ENCODE data around the gene TMPRSS9. TPM values are rescaled to one million over a fixed set of nuclear protein-coding genes. Genes with fewer than 3 reads are reported as not detected.
"Not testable (repeated sequence)": the region's sequence is repeated elsewhere in the genome, so short reads cannot be mapped to it uniquely, and the experiment has no call there.

Gene TMPRSS9
- polyA plus RNA-seq, 1 experiment: not detected

DNA sequence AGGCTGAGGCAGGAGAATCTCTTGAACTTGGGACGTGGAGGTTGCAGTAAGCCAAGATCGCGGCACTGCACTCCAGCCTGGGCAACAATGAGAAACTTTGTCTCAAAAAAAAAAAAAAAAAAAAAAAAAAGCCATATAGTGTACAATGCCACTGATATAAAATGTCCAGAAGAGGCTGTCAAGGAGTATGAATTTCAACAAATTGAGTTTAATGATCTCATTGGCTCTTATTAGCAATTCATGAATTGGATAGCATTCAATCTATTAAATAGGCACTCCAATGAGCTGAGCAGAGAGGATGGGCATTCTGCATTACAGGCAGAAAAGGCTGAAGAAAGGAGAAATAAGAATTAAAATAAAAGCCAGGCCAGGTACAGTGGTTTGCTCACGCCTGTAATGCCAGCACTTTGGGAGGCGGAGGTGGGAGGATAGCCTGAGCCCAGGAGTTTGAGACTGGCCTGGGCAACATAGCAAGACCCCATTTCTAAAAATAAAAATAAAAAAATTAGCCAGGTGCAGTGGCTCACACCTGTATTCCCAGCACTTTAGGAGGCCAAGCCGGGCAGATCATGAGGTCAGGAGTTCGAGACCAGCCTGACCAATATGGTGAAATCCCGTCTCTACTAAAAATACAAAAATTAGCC is 97.5 kb downstream of the TMPRSS9 start:
- peak overlapping the region; percentile 31 for H3K4me3 ChIP-seq (ENCODE audit: low read depth, low read length)
- no peak for TF ChIP-seq CTCF (IDR thresholded peaks at IDR 0.05; ENCODE audit: insufficient read depth, low read depth, low read length)
- CTCF ChIA-PET: interaction anchor here (0.7 to 1.6 kb wide), 4 partner anchors 30 to 170 kb away, joined by 3 to 6 read pairs (median 4); partner anchors contain the start of gene TIMM13
- no peaks in the 10 kb centered on the region for H3K36me3 ChIP-seq (ENCODE audit: control insufficient read depth, insufficient read depth, low read length)
- no peaks in the 10 kb centered on the region for H3K27me3 ChIP-seq (ENCODE audit: control insufficient read depth, insufficient read depth, low read length)
- no peak for DNase-seq (ENCODE audit: low read depth)
- POLR2A ChIA-PET: interaction anchor here (1.0 kb wide), 1 partner anchor 18 kb away, joined by 6 read pairs; the partner anchor contains the start of gene GADD45B

DNA sequence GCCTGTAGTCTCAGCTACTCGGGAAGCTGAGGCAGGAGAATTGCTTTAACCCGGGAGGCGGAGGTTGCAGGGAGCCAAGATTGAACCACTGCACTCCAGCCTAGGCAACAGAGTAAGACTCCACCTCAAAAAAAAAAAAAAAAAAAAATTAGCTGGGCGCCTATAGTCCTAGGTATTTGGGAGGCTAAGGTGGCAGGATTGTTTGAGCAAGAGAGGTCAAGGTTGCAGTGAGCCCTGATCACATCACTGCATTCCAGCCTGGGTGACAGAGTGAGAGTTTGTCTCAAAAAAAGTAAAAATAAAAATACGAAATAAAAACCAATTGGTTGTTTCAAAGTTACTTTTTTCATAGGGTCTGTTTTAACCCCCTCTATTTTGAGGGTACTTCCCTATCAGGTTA is 98.0 kb downstream of the TMPRSS9 start:
- CTCF ChIA-PET: interaction anchor here (1.6 kb wide), 1 partner anchor 157 kb away, joined by 5 read pairs; no protein-coding TSS in a partner anchor
- no peaks in the 10 kb centered on the region for H3K36me3 ChIP-seq (ENCODE audit: control insufficient read depth, insufficient read depth, low read length)
- DNase-seq (ENCODE audit: low read depth): no peak
- no peak overlapping the region for H3K4me3 ChIP-seq (ENCODE audit: low read depth, low read length)
- POLR2A ChIA-PET: no interaction called here
- H3K27me3 ChIP-seq (ENCODE audit: control insufficient read depth, insufficient read depth, low read length): no peaks in the 10 kb centered on the region
- no peak for TF ChIP-seq CTCF (IDR thresholded peaks at IDR 0.05; ENCODE audit: insufficient read depth, low read depth, low read length)

DNA sequence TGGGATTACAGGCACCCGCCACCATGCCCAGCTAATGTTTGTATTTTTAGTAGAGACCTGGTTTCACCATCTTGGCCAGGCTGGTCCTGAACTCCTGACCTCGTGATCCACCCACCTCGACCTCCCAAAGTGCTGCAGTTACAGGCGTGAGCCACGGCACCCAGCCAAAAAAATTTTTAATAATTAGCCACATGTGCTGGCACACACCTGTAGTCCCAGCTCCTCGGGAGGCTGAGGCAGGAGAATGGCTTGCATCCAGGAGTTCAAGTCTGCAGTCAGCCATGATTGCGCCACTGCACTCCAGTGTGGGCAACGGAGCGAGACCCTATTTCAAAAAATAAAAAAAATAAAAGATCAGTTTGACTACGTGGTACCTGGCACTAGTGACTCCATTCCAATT is 98.7 kb downstream of the TMPRSS9 start:
- H3K36me3 ChIP-seq (ENCODE audit: control insufficient read depth, insufficient read depth, low read length); POLR2A ChIA-PET; H3K27me3 ChIP-seq (ENCODE audit: control insufficient read depth, insufficient read depth, low read length); H3K4me3 ChIP-seq (ENCODE audit: low read depth, low read length); DNase-seq (ENCODE audit: low read depth): not testable (repeated sequence)
- CTCF ChIA-PET: interaction anchor here (0.7 kb wide), 1 partner anchor 177 kb away, joined by 3 read pairs; no protein-coding TSS in a partner anchor

DNA sequence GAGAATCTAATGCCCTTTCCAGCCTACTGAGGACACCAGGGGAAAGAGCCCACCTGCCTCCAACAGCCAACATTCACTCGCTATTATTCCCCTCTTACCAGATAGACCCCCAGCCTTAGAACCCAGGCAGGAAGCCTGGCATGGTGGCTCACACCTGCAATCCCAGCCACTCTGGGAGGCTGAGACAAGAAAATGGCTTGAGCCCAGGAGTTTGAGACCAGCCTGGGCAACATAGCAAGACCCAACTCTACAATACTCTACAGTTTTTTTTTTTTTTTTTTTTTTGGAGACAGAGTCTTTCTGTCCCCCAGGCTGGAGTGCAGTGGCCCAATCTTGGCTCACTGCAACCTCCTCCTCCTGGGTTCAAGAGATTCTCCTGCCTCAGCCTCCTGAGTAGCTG is 100.2 kb downstream of the TMPRSS9 start:
- no peak for TF ChIP-seq CTCF (IDR thresholded peaks at IDR 0.05; ENCODE audit: insufficient read depth, low read depth, low read length)
- no peaks in the 10 kb centered on the region for H3K36me3 ChIP-seq (ENCODE audit: control insufficient read depth, insufficient read depth, low read length)
- H3K27me3 ChIP-seq (ENCODE audit: control insufficient read depth, insufficient read depth, low read length): no peaks in the 10 kb centered on the region
- DNase-seq (ENCODE audit: low read depth): no peak
- POLR2A ChIA-PET: no interaction called here
- CTCF ChIA-PET: interaction anchor here (1.7 kb wide), 1 partner anchor 154 kb away, joined by 5 read pairs; no protein-coding TSS in a partner anchor
- no peak overlapping the region for H3K4me3 ChIP-seq (ENCODE audit: low read depth, low read length)

DNA sequence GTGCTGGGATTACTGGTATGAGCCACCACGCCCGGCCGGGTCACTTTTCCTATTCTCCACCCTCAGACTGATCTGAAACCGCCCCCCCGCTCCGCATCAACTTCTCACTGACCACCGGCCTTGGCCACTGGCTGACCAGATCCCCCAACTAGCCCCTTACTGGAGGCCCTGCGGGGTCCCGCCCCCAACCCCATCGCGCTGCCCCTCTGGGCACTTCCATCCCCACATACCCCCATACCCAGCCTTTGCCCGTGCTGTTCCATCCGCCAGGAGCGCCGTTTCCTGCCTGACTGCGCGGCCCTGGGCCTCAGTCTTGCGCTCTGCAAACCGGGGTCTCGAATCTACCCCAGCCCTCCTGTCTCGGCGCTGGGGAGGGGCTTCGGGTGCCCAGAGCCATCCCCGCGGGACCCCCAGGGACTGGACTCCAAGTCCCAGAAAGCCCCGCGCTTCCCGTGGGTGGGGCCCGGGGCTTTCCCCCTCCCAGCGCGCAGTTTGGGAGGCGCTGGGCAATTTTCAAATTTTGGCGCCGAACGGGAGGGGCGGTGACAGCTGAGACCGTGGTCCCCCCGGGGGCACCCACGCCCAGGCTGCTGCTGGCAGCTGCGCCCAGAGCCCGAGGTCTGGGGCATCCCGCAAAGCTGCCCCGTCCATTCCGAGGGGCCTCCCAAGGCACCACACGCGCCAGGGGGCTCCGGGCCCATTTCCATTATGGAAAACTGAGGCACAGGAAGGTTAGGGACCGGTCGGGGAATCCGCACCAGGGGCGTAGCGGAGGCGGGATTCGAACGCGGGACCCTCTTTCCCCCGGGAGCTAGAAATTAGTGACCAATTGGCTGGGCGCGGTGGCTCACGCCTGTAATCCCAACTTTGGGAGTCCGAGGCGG is 101.9 kb downstream of the TMPRSS9 start:
- Histone ChIP-seq H3K4me3 (ENCODE audit: low read depth, low read length) (peak overlapping the region; percentile 48), H3K27me3 (ENCODE audit: control insufficient read depth, insufficient read depth, low read length) (no peaks in the 10 kb centered on the region), H3K36me3 (ENCODE audit: control insufficient read depth, insufficient read depth, low read length) (no peaks in the 10 kb centered on the region)
- TF ChIP-seq CTCF (IDR thresholded peaks at IDR 0.05; ENCODE audit: insufficient read depth, low read depth, low read length): peak; percentile 50
- ChIA-PET CTCF (interaction anchor here (0.6 to 1.7 kb wide), 3 partner anchors 15 to 152 kb away, joined by 3 to 5 read pairs (median 3); no protein-coding TSS in a partner anchor), POLR2A (no interaction called here)
- DNase-seq (ENCODE audit: low read depth): no peak

Measured in BJ (cell line).